Keratinocyte (primary cell): ENCODE measurements around the gene SNX15.

Source experiments
- CTCF ChIP-seq, 3 experiments: IDR thresholded peaks in 1 of 3; conservative IDR thresholded peaks in 1 of 3; optimal IDR thresholded peaks in 1 of 3; 2 replicates in 2 of 3; 3 replicates in 1 of 3; pipeline versions ENCODE3 to v1.5.1; 2011; ENCODE audit warnings: low read length in 3 of 3, mild to moderate bottlenecking in 3 of 3, moderate library complexity in 2 of 3, control low read depth in 1 of 3, inconsistent platforms in 1 of 3; ENCODE audit not compliant: insufficient read depth in 2 of 3; ENCODE audit errors: extremely low read depth in 1 of 3
- EZH2 ChIP-seq: IDR thresholded peaks from one replicate; pipeline ENCODE4 v1.6.1; 2012; ENCODE audit warnings: inconsistent platforms, mild to moderate bottlenecking, low read length, moderate library complexity

DNA sequence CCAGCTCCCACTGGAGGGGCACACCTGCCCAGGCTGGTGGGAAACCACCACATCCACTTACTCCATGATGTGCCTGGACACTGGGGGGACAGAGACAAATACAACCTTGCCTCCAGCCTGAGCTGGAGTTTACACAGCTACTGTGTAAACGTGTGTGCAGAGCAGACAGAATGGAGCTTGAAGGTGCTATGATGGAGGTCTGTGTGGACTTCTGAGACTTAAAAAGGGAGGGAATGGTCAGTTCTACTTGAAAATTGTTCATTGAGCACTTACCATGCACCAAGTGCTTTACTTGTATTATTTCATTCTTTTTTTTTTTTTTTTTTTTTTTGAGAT, 45.4 kb downstream of the SNX15 start:
- no peak for TF ChIP-seq CTCF (optimal IDR thresholded peaks at IDR 0.05 in 1 of 3, IDR thresholded peaks at IDR 0.05 in 1 of 3, conservative IDR thresholded peaks at IDR 0.05 in 1 of 3; ENCODE audit: extremely low read depth in 1 of 3, insufficient read depth in 2 of 3, low read length in 3 of 3)
- no peak for TF ChIP-seq EZH2
